Activated CD4-positive, alpha-beta memory T cell treated with anti-CD3 and anti-CD28 coated beads, Interleukin-2, amount 10 ng/mL, durations not matched to agents 7 days and 5 days (primary cell): ENCODE results near the gene EYA4. TPM values are rescaled to one million over a fixed set of nuclear protein-coding genes. Genes with fewer than 3 reads are reported as not detected.

Source experiments
- CTCF ChIA-PET: fragments of 350-600 bp; sonication (Branson Sonifier 250); formaldehyde crosslinking; loops from one replicate; lab custom pipeline; 2021; ENCODE audit warnings: antibody characterized with exemption, inconsistent platforms; lab: Charles Lee
- POLR2A ChIA-PET: fragments of 350-600 bp; sonication (Branson Sonifier 250); formaldehyde crosslinking; loops from one replicate; lab custom pipeline; 2021; ENCODE audit warnings: antibody characterized with exemption; lab: Charles Lee
- DNase-seq: peaks from one replicate; pipeline ENCODE4 v3.0.0-alpha.2; 2020
- H3K27ac Mint-ChIP-seq: one replicate; pipeline ENCODE4 v1.8.0; 2021; ENCODE audit warnings: mild to moderate bottlenecking, mixed read lengths
- H3K27me3 Mint-ChIP-seq: one replicate; pipeline ENCODE4 v1.8.0; 2021; ENCODE audit warnings: mixed read lengths
- H3K36me3 Mint-ChIP-seq: one replicate; pipeline ENCODE4 v1.8.0; 2021; ENCODE audit warnings: low read depth, mixed read lengths
- H3K4me1 Mint-ChIP-seq: one replicate; pipeline ENCODE4 v1.8.0; 2021; ENCODE audit warnings: mixed read lengths
- H3K4me3 Mint-ChIP-seq: one replicate; pipeline ENCODE4 v1.8.0; 2021; ENCODE audit warnings: mild to moderate bottlenecking, mixed read lengths
- H3K9me3 Mint-ChIP-seq: one replicate; pipeline ENCODE4 v1.8.0; 2021; ENCODE audit warnings: mixed read lengths
- total RNA-seq, 2 experiments: library from RNA; stranded (reverse); gene quantifications; one replicate each; pipeline ENCODE4 v1.2.3, GENCODE V29; 2021

EYA4 gene
- total RNA-seq, 2 experiments from 2014 or later, result not detected

DNA sequence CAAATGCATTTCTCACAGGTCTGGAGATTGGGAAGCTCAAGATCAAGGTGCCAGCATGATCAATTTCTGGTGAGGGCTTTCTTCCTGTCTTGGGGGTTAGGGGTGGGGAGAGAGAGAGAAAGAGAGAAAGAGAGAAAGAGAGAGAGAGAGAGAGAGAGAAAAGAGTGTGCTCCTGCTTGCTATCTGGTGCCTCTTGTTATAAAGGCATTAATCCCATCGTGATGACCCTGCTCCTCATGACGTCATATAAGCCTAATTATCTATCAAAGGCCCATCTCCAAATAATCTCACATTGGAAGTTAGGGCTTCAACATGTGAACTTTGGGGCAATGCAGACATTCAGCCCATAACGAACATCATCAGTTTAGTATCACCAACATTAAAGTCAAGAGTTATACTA lies 114.8 kb downstream of the EYA4 start:
- POLR2A ChIA-PET, result no interaction called here
- no peaks in the 10 kb centered on the region for H3K36me3 Mint-ChIP-seq
- H3K27me3 Mint-ChIP-seq, result no peaks in the 10 kb centered on the region
- H3K4me1 Mint-ChIP-seq, result no peaks in the 10 kb centered on the region
- H3K9me3 Mint-ChIP-seq, result no peaks in the 10 kb centered on the region
- no peak overlapping the region for H3K27ac Mint-ChIP-seq
- no peak for DNase-seq
- CTCF ChIA-PET, result no interaction called here
- H3K4me3 Mint-ChIP-seq, result no peak overlapping the region

DNA sequence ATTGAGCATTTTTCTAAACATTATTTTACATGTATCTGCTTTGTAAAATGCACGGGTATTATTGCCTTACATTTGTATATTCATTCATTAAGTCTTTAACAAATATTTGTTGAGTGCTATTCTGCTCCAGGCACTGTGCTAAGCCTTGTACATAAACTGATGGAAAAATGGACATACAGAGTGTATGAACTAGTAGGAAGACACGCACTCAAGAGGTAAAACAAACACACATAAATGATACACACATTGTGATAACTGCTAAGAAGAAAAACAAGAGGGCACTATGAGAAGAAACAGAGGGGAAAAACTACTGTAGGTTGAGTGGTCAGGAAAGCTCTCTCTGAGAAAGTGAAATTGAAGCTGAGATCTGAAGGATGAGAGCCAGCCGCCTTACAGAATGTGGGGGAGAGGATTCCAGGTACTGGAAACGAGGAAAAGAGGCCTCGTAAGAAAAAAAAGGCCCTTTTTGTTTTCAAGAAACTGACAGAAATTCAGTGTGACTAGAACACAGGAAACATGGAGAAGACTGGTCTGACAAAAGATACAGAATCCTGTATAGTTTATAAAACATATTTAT lies 117.5 kb downstream of the EYA4 start:
- DNase-seq, result no peak
- Mint-ChIP-seq H3K36me3 (no peaks in the 10 kb centered on the region), H3K4me1 (no peaks in the 10 kb centered on the region), H3K27me3 (no peaks in the 10 kb centered on the region), H3K9me3 (no peaks in the 10 kb centered on the region), H3K27ac (no peak overlapping the region), H3K4me3 (no peak overlapping the region)
- CTCF ChIA-PET, result no interaction called here
- POLR2A ChIA-PET, result no interaction called here

DNA sequence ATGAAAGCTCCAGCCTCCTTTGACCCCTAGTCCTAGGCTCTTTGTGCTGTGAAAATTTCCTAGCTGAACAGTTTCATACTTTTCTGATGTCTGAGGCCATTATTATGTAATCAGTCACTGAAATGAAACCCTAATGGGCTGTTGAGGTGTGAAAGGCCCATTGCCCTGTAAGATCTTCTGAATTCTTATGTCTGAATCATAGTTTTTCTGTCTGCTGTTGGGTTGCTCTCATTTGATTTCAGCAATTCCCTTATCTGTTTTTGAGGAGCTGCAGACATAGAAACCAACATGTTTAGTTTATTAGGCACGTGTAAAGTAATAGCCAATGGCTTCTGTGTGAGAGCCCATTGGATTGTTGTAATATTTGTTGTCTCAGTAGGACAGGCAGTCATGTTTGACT lies 118.1 kb downstream of the EYA4 start:
- H3K36me3 Mint-ChIP-seq, result no peaks in the 10 kb centered on the region
- CTCF ChIA-PET, result no interaction called here
- no peak overlapping the region for H3K27ac Mint-ChIP-seq
- no peak for DNase-seq
- H3K4me3 Mint-ChIP-seq, result no peak overlapping the region
- no peaks in the 10 kb centered on the region for H3K27me3 Mint-ChIP-seq
- no peaks in the 10 kb centered on the region for H3K9me3 Mint-ChIP-seq
- POLR2A ChIA-PET, result no interaction called here
- H3K4me1 Mint-ChIP-seq, result no peaks in the 10 kb centered on the region

DNA sequence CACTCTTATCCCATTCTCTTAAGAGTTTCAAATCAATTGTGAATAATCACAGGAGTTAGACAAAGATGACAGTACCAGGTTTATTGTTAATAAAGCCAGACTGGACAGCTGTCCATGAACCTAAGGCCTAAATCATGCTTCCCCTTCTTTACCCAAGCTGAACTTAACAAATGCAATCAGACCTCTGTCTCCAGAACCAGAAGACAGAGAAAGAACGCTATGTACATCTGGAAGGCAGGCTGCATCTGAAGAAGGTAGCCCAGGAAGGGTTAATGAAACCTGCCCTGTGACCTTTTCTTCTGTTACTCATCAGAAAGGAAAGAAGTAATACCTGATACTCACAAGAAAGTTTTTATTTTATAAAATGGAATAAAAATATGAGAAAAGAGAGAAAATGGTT lies 118.6 kb downstream of the EYA4 start:
- no peaks in the 10 kb centered on the region for H3K36me3 Mint-ChIP-seq
- H3K9me3 Mint-ChIP-seq, result no peaks in the 10 kb centered on the region
- no peak overlapping the region for H3K4me3 Mint-ChIP-seq
- no peak overlapping the region for H3K27ac Mint-ChIP-seq
- CTCF ChIA-PET, result no interaction called here
- POLR2A ChIA-PET, result no interaction called here
- H3K27me3 Mint-ChIP-seq, result no peaks in the 10 kb centered on the region
- H3K4me1 Mint-ChIP-seq, result no peaks in the 10 kb centered on the region
- no peak for DNase-seq

DNA sequence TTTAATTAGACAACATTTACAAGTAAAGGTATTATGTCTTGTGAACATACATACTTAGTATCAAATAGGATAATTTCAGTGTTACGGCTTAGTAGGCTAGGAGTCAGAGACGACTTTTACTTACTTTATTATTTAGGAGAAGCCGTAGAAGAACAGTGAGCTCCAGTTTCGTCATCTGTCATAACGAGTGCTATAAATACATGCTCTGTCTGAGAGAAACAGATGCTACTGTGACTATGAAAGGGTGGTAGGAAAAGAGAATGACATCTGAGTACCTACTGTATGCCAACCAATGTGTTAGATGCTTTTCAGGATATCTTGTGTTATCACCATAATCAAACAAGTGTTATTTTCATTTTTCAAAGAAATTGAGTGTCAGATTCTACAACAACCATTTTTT lies 119.0 kb downstream of the EYA4 start:
- Mint-ChIP-seq H3K4me1 (no peaks in the 10 kb centered on the region), H3K9me3 (no peaks in the 10 kb centered on the region), H3K27me3 (no peaks in the 10 kb centered on the region), H3K27ac (no peak overlapping the region), H3K4me3 (no peak overlapping the region), H3K36me3 (no peaks in the 10 kb centered on the region)
- DNase-seq, result no peak
- ChIA-PET POLR2A (no interaction called here), CTCF (no interaction called here)

DNA sequence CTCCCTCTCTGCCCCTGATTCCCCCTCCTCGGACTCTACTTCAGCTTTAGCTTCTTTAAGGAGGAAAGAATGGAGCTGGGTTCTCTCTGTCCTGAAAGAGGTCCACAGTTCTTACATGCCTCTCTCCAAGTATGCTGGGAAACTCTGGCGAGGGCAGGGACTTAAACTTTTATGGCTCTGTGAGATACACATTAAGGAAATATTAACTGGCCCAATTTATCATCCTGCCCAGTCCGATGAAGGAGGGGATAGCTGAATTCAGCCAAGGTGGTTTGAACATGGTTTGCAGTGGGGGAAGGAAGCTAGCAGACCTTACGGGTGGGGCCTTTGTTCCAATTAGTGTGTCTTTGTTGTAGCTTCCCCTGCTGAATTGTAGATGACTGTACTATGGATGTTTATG lies 121.7 kb downstream of the EYA4 start:
- H3K9me3 Mint-ChIP-seq, result no peaks in the 10 kb centered on the region
- H3K27ac Mint-ChIP-seq, result no peak overlapping the region
- ChIA-PET CTCF (no interaction called here), POLR2A (no interaction called here)
- H3K36me3 Mint-ChIP-seq, result no peaks in the 10 kb centered on the region
- no peak overlapping the region for H3K4me3 Mint-ChIP-seq
- DNase-seq, result no peak
- no peaks in the 10 kb centered on the region for H3K27me3 Mint-ChIP-seq
- H3K4me1 Mint-ChIP-seq, result no peaks in the 10 kb centered on the region

DNA sequence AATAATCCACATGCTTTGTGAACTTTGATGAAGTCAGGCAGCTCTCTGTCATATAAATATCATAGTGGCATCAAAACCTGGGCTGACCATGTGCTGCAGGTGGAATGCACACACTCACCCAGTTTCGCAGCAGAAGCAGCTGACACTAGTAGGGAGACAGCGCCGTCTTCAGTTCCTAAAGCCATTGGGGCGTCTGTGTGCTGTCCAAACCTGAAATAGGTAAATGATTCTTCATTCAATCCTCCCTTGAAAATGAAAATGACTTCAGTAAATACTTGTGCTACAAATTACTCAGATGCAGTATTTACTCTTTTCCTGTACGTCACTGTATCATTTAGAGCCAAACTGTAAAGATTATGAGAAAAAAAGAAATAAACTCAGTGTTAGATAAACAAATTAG lies 127.5 kb downstream of the EYA4 start:
- no peaks in the 10 kb centered on the region for H3K27me3 Mint-ChIP-seq
- no peaks in the 10 kb centered on the region for H3K9me3 Mint-ChIP-seq
- no peak for DNase-seq
- no peak overlapping the region for H3K27ac Mint-ChIP-seq
- ChIA-PET CTCF (no interaction called here), POLR2A (no interaction called here)
- H3K4me3 Mint-ChIP-seq, result no peak overlapping the region
- no peaks in the 10 kb centered on the region for H3K36me3 Mint-ChIP-seq
- no peaks in the 10 kb centered on the region for H3K4me1 Mint-ChIP-seq

DNA sequence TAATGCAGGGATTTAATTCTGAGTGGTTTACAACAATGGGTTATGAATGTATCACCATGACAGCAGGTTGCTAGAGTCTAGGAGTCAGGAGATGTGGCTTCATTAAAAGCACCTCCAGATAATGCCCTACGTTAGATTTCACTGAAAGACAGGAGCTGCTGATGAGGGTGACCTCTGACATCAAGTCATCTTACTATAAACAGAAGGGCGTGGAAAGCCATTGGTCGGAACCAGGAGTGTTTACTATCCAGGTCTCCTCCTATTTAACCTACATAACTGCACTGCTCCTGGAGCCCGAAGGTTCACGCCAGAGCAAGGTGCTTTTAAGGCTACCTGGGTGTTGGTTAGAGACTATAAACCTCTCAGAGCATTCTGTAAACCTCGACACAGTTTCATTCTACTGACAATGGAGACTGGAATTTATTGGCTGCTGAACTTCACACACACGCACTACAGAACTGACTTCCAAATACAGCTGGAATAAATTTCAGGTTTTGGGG lies 128.7 kb downstream of the EYA4 start:
- H3K27me3 Mint-ChIP-seq, result no peaks in the 10 kb centered on the region
- no peak for DNase-seq
- H3K4me3 Mint-ChIP-seq, result no peak overlapping the region
- no peaks in the 10 kb centered on the region for H3K4me1 Mint-ChIP-seq
- no peaks in the 10 kb centered on the region for H3K9me3 Mint-ChIP-seq
- ChIA-PET POLR2A (no interaction called here), CTCF (no interaction called here)
- no peaks in the 10 kb centered on the region for H3K36me3 Mint-ChIP-seq
- no peak overlapping the region for H3K27ac Mint-ChIP-seq

DNA sequence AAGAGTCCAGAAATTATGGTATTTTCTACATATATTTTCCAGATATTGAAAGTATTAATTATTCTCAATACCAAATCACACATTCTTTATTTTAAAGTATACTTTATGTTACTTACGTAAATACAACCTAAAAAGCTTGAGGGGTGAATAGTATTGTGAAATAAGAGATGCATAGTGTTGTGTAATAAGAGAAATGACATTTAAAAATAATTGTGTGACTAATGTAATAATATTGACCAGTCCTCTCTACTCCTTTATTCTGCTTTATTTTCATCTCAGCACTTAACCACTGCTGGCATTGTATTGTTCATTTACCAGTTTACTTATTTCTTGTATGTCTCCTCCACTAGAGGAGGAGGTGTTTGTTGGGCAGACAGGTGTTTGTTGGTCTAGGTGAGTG lies 135.6 kb downstream of the EYA4 start:
- H3K4me1 Mint-ChIP-seq, result no peaks in the 10 kb centered on the region
- H3K27ac Mint-ChIP-seq, result no peak overlapping the region
- H3K36me3 Mint-ChIP-seq, result no peaks in the 10 kb centered on the region
- no peaks in the 10 kb centered on the region for H3K27me3 Mint-ChIP-seq
- no peaks in the 10 kb centered on the region for H3K9me3 Mint-ChIP-seq
- H3K4me3 Mint-ChIP-seq, result no peak overlapping the region
- CTCF ChIA-PET, result no interaction called here
- DNase-seq, result no peak
- POLR2A ChIA-PET, result no interaction called here

DNA sequence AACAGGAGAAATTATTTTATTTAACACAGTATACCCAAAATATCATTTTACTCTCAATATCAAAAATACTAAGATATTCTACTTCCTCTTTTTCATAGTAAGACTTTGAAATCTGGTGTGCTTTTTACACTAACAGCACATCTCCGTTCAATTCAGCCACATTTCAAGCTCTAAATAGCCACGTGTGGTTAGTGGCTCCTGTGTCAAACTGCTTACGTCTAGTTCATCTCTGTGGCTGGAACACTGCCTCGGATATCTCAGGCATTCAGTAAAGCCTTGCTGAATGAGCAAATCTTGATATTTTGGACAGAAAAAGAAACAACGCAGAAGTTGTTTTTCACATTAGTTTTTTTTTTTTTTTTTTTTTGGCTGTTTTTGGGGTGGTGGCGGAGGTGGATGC lies 136.1 kb downstream of the EYA4 start:
- no peak overlapping the region for H3K27ac Mint-ChIP-seq
- CTCF ChIA-PET, result no interaction called here
- no peaks in the 10 kb centered on the region for H3K9me3 Mint-ChIP-seq
- no peak for DNase-seq
- no peaks in the 10 kb centered on the region for H3K4me1 Mint-ChIP-seq
- H3K36me3 Mint-ChIP-seq, result no peaks in the 10 kb centered on the region
- POLR2A ChIA-PET, result no interaction called here
- H3K27me3 Mint-ChIP-seq, result no peaks in the 10 kb centered on the region
- no peak overlapping the region for H3K4me3 Mint-ChIP-seq

DNA sequence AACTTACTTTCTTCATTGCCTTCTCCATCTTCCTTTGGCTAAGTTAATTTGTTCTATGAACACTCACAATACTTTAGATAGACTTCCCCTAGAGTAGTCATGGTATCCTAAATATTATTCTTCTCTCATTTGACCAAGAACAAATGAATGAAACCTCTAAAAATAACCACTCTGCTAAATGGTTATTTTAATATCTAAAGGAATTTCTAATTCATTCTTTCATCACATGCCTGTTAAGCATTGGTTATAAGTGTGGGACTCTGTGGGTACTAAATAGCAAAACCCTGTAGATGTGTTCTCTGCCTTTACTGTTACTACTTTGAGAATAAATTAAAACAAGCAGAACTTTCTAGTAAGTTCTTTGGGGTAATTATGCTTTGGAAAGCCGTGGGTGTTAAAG lies 138.9 kb downstream of the EYA4 start:
- Mint-ChIP-seq H3K27ac (no peak overlapping the region), H3K4me1 (no peaks in the 10 kb centered on the region), H3K4me3 (no peak overlapping the region), H3K9me3 (no peaks in the 10 kb centered on the region), H3K27me3 (no peaks in the 10 kb centered on the region), H3K36me3 (no peaks in the 10 kb centered on the region)
- no peak for DNase-seq
- ChIA-PET POLR2A (no interaction called here), CTCF (no interaction called here)

DNA sequence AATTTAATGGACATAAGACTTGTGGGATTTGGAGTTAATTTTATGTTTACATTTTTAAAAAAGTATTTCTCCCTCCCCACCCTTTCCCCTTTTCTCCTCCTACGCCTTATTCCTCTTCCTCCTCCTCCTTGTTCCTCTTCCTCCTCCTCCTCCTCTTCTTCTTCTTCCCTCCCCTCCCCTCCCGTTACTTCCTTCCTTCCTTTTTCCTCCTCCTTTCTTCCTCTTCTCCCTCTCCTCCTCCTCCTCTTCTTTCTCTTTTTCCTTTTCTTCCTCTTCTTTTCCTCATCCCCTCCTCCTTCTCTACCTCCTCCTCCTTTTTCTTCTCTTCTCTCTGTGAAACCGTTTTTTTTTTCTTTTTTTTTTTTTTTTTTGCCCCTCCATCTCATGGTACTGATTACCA lies 139.6 kb downstream of the EYA4 start:
- H3K9me3 Mint-ChIP-seq, result no peaks in the 10 kb centered on the region
- H3K4me3 Mint-ChIP-seq, result no peak overlapping the region
- DNase-seq, result no peak
- no peak overlapping the region for H3K27ac Mint-ChIP-seq
- ChIA-PET CTCF (no interaction called here), POLR2A (no interaction called here)
- no peaks in the 10 kb centered on the region for H3K4me1 Mint-ChIP-seq
- H3K27me3 Mint-ChIP-seq, result no peaks in the 10 kb centered on the region
- H3K36me3 Mint-ChIP-seq, result no peaks in the 10 kb centered on the region

DNA sequence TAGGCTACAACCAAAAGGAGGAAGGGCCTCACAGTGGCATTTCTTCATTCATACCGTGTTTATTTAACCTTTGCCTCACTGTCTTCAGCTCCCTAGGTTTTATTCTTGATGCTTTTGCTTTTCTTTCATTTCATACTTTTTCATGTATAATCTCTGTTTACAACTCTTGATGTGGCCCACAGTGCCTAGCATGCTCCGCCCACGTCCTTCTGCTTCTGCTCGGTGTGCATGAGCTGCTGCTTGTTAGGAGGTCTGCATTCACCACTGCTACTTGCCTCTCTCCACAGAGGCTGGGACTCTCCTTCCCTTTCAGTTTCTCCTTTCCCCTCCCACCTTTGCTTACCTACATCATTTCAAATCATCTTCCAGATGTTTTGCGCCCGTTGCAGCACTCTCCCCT lies 147.6 kb downstream of the EYA4 start:
- ChIA-PET CTCF (no interaction called here), POLR2A (no interaction called here)
- no peaks in the 10 kb centered on the region for H3K9me3 Mint-ChIP-seq
- no peaks in the 10 kb centered on the region for H3K27me3 Mint-ChIP-seq
- no peaks in the 10 kb centered on the region for H3K36me3 Mint-ChIP-seq
- no peak overlapping the region for H3K4me3 Mint-ChIP-seq
- H3K4me1 Mint-ChIP-seq, result no peaks in the 10 kb centered on the region
- DNase-seq, result no peak
- no peak overlapping the region for H3K27ac Mint-ChIP-seq

DNA sequence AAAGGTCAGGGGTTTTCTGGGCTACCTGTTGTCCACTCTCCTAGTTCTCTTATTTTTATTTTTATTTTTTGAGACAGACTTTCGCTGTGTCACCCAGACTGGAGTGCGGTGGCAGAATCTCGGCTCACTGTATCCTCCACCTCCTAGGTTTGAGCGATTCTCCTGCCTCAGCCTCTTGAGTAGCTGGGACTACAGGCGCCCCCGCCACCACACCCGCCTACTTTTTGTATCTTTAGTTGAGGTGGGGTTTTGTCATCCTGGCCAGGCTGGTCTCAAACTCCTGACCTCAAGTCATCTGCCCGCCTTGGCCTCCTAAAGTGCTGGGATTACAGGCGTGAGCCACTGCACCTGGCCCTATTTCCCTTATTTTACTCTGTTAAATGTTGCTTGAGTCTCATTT lies 149.0 kb downstream of the EYA4 start:
- DNase-seq, result no peak
- Mint-ChIP-seq H3K4me3 (no peak overlapping the region), H3K27me3 (no peaks in the 10 kb centered on the region), H3K9me3 (no peaks in the 10 kb centered on the region), H3K27ac (no peak overlapping the region), H3K36me3 (no peaks in the 10 kb centered on the region), H3K4me1 (no peaks in the 10 kb centered on the region)
- POLR2A ChIA-PET, result no interaction called here
- CTCF ChIA-PET, result no interaction called here
